Activated T-cell treated with anti-CD3 and anti-CD28 coated beads, Interleukin-2, amount 50 U/mL, for 48 hours (primary cell): Measurements from ENCODE around the gene RNASE3.
"Not testable (repeated sequence)": the region's sequence is repeated elsewhere in the genome, so short reads cannot be mapped to it uniquely, and the experiment has no call there.

Experiments
- DNase-seq, 2 experiments: peaks; one replicate each; pipeline ENCODE4 v3.0.0-alpha.2; 2020

Gene RNASE3

DNA sequence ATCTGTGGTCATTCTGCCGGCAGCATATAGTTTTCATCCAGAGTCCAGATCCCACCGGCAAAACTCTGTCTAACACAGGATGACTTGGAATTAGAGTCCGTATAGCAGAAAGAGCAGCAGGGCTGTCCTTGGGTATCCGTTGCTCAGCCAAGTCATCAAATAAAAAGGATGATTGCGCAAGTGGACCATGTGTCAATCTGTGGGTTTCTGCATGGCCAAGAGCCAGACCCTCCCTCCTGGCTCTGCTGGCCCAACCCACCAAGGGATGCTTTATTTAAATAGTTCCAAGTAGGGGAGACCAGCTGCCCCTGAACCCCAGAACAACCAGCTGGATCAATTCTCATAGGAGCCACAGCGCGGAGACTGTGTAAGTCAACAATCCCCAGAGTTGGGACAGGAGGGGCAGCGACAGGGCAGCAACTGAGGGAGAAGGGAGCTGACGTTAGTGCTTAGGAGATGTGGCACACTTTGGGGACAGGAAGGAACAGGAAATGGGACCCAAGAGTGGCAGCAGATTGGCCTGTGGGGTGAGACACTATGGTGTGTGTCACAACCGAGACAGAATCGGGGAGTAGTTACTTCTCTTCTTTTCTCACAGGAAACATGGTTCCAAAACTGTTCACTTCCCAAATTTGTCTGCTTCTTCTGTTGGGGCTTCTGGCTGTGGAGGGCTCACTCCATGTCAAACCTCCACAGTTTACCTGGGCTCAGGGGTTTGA, 28.0 kb downstream of the RNASE3 start:
- DNase-seq: not testable (repeated sequence)

DNA sequence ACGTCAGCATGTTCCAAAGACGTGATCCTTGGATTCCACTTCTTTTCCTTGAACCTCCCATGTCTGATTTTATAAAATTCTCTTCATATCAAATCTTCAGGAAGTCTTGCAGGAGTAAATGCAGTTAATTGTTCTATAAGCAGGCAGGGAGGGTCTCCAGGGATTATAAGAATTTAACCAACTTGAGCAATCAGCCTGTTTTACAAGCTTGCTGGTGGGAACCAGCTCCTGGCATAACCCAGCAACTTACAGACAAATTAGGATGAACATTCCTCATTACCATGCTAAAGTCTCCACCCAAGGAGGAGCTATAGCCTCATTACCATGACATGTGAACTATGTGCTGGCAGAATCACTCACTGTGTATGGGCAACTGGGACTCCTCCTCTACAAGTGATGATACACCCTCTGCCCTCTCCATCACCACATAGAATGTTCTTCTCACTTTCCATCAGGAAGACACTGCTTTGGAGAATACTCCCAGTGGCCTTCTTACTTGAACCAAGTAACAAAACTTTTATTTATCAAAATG, 32.6 kb downstream of the RNASE3 start:
- DNase-seq: not testable (repeated sequence)

DNA sequence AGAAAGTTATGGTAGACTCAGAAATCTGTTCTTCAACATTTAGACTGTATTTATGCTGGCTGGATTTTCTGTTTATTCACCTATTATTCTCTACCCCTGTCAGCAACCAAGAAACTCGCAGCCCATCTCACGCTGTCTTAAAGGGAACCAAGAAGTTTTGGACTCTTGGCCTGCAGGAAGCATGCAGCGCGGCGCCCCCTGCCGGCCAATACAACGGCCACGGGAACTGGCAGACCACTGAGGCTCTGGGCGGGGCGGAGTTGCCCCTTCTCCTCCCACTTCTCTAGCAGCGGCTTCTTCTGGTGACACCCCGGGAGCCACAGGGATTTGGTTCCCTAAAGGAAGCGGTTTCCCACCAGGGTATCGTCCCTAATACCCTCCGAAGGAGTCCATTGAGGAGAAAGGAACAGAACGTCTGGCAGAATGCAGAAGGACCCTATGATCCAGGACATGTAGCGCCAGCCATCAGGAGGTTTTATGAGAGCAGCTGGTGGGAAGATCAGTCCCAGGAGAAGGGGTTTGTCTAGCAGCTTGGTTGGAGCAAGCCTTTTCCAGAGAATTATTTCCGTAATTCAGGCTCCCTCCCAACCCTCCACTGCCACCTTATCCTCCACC, 43.1 kb downstream of the RNASE3 start:
- peak; percentile 63 to 65 for DNase-seq

DNA sequence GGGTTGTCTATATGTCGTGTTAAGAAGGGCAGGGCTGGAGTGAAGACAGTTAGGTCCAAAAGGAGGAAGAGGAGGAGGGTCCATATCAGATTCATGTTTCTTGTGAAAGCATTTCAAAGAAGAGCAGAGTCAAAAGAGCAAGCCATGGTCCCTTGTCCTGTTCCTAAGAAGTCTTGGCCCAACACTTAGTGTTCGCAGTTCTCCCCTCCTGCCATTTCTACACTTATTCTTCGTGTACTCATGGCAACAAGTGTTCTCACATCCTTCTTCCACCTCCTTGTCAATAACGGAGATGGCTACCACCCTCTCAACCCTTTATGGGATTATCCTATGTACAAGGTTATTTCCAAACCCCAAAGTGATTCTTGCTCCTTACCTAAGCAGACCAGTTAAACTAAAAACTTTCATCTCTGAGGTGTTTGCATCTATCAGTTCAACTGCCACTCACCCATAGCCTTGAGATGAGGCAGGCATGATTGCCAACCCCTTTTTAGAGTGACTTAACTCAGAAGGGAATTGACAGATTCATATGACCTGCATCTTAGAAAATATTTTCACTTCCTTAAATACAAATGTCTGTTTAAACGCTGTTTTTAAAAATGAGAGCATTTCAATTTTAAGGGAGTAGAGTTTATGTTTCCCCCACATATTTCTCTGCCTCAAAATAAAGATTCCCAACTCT, 44.3 kb downstream of the RNASE3 start:
- DNase-seq: no peak
